GM12864 (cell line): Measurements from ENCODE around the gene HLTF.
A peak's percentile ranks its signal among the peaks of the same experiment; 100 is the strongest.

ENCODE experiments used
- DNase-seq: peaks from one replicate; pipeline ENCODE4 v3.0.0-alpha.2; 2011; ENCODE audit warnings: low read depth
- H3K4me3 ChIP-seq: 2 replicates; pipeline ENCODE4 v1.5.1; 2011; ENCODE audit warnings: mild to moderate bottlenecking, low read depth, low read length, control low read depth
- TF ChIP-seq, protein P1 (sequence below): IDR thresholded peaks from 2 replicates; pipeline ENCODE4 v1.5.1; 2011; ENCODE audit warnings: low read depth, mild to moderate bottlenecking, moderate library complexity, low read length, control low read depth, inconsistent platforms; ENCODE audit errors: missing control alignments

The HLTF gene

DNA sequence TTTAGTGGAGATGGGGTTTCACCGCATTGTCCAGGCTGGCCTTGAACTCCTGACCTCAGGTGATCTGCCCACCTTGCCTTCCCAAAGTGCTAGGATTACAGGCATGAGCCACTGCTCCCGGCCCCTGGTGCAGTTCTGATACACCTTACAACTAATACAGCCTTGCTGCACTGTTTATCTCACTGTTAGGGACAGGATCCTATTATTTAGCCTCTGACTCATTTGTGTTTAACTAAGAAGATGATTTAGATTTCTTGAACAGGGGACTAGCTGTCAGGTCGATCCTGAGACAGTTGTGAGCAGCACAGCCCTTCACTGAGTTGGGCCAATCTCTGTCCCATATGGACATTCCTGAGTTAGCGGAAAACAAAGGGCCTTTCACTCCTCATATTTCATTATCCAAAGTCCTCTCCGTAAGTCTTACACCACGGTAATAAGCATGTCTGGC is 75.8 kb downstream of the HLTF start:
- TF ChIP-seq, protein P1, sequence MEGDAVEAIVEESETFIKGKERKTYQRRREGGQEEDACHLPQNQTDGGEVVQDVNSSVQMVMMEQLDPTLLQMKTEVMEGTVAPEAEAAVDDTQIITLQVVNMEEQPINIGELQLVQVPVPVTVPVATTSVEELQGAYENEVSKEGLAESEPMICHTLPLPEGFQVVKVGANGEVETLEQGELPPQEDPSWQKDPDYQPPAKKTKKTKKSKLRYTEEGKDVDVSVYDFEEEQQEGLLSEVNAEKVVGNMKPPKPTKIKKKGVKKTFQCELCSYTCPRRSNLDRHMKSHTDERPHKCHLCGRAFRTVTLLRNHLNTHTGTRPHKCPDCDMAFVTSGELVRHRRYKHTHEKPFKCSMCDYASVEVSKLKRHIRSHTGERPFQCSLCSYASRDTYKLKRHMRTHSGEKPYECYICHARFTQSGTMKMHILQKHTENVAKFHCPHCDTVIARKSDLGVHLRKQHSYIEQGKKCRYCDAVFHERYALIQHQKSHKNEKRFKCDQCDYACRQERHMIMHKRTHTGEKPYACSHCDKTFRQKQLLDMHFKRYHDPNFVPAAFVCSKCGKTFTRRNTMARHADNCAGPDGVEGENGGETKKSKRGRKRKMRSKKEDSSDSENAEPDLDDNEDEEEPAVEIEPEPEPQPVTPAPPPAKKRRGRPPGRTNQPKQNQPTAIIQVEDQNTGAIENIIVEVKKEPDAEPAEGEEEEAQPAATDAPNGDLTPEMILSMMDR: no peak
- no peak for DNase-seq
- H3K4me3 ChIP-seq: no peak overlapping the region

DNA sequence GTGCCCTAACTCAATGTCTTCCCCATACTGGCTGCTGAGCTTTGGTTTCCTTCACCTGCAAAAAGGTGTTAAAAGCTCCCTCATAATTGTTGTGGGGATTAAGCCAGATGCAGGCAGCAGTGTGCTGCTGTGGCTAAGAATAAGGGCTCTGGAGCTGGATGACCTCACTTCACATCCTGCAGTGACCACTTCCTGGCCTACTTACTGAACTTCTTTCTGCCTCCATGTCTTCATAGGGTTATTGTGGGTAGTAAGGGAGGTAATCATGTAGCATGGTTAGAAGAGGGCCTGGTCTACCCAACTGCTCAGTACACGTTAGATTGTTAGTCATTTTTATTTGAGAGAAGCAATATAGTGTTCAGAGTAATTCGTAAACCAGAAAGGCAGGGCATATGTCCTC is 76.6 kb downstream of the HLTF start:
- H3K4me3 ChIP-seq: no peak overlapping the region
- TF ChIP-seq, protein P1: no peak
- no peak for DNase-seq

GRCh38 chr3:149007567-149008257 is 78.6 kb downstream of the HLTF start:
- TF ChIP-seq, protein P1: no peak
- DNase-seq: no peak
- no peak overlapping the region for H3K4me3 ChIP-seq

DNA sequence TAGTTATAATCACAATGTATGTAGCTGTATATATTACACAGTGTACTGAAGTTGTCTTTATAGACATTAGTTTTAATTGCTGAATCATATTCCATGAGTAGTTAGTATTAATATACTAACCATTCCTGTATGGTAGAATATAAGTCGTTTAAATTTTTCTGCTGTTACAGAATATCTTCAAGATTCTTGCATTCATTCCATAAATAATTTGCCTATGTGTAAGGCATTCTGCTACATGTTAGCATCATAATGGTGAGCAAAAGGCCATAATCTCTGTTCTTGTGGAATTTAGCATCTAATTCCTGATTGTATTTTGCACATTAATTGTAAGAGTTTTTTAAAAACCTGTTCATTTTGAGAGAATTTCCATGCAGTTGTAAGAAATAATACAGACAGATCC is 80.9 kb downstream of the HLTF start:
- DNase-seq: no peak
- TF ChIP-seq, protein P1: no peak
- H3K4me3 ChIP-seq: no peak overlapping the region

- no peak overlapping the region for H3K4me3 ChIP-seq
- TF ChIP-seq, protein P1: no peak
- DNase-seq: no peak
These were observed 81.7 kb downstream of the HLTF start for GRCh38 chr3:149004622-149005021.

GRCh38 chr3:149003653-149004305 is 82.6 kb downstream of the HLTF start:
- TF ChIP-seq, protein P1: no peak
- H3K4me3 ChIP-seq: no peak overlapping the region
- DNase-seq: peak; percentile 43
